IMR-90 (cell line): ENCODE data around the gene KL. TPM values are rescaled to one million over a fixed set of nuclear protein-coding genes. Genes with fewer than 3 reads are reported as not detected.

Experiments used
- ATAC-seq: fragments of 200-7000 bp; cut with Tn5 transposase; 2 replicates; pipeline ENCODE4 v1.9.1; 2020; ENCODE audit warnings: low read depth, mild to moderate bottlenecking, moderate library complexity
- BruUV-seq: library from RNA; stranded (reverse); fragments of 400-500 nt; replicated peaks from 2 replicates; lab custom pipeline; 2021; lab: Mats Ljungman, UMichigan
- CTCF ChIA-PET: fragments of 300-600 bp; formaldehyde crosslinking; extraction: SDS; loops from one replicate; lab custom pipeline; 2021; ENCODE audit warnings: antibody characterized with exemption; lab: Yijun Ruan, JAX
- POLR2A ChIA-PET: fragments of 300-600 bp; sonication (Branson Sonifier 250); formaldehyde crosslinking; loops from one replicate; lab custom pipeline; 2022; ENCODE audit warnings: antibody characterized with exemption; ENCODE audit not compliant: unreplicated experiment; lab: Charles Lee
- DNase-seq: peaks from one replicate; pipeline ENCODE4 v3.0.0; 2013
- H2AFZ ChIP-seq: replicated peaks from 2 replicates; pipeline ENCODE3; 2013; ENCODE audit warnings: low read length, mild to moderate bottlenecking; ENCODE audit not compliant: poor library complexity
- H2AK5ac ChIP-seq: 2 replicates; pipeline ENCODE4 v1.6.1; 2013; ENCODE audit warnings: low read depth, low read length, inconsistent platforms
- H2AK9ac ChIP-seq: replicated peaks from 2 replicates; pipeline ENCODE3; 2013; ENCODE audit warnings: mild to moderate bottlenecking, low read depth, low read length, moderate library complexity; ENCODE audit not compliant: poor library complexity
- H2BK120ac ChIP-seq: 2 replicates; pipeline ENCODE4 v1.6.1; 2013; ENCODE audit warnings: low read depth, low read length, inconsistent platforms
- H2BK15ac ChIP-seq: 3 replicates; pipeline ENCODE4 v1.6.1; 2013; ENCODE audit warnings: low read depth, low read length, inconsistent platforms
- H2BK20ac ChIP-seq: 2 replicates; pipeline ENCODE4 v1.6.1; 2013; ENCODE audit warnings: low read depth, mild to moderate bottlenecking, inconsistent platforms, low read length, moderate library complexity
- H2BK5ac ChIP-seq: 2 replicates; pipeline ENCODE4 v1.6.1; 2013; ENCODE audit warnings: mild to moderate bottlenecking, low read depth, low read length, inconsistent platforms; ENCODE audit not compliant: poor library complexity, severe bottlenecking
- H3K14ac ChIP-seq: replicated peaks from 2 replicates; pipeline ENCODE4 v1.6.1; 2013; ENCODE audit warnings: low read depth, low read length, inconsistent platforms
- H3K18ac ChIP-seq: 2 replicates; pipeline ENCODE4 v1.6.1; 2013; ENCODE audit warnings: low read depth, low read length, control low read depth
- H3K23ac ChIP-seq: 2 replicates; pipeline ENCODE4 v1.6.1; 2013; ENCODE audit warnings: low read depth, low read length, inconsistent platforms
- H3K27ac ChIP-seq: 2 replicates; pipeline ENCODE4 v1.5.1; 2013; ENCODE audit warnings: mild to moderate bottlenecking, control low read depth, low read length; ENCODE audit not compliant: insufficient read depth
- H3K27me3 ChIP-seq: 2 replicates; pipeline ENCODE4 v1.6.1; 2013; ENCODE audit warnings: low read length; ENCODE audit not compliant: control insufficient read depth, insufficient read depth
- H3K36me3 ChIP-seq: 2 replicates; pipeline ENCODE4 v1.6.1; 2013; ENCODE audit warnings: low read length, mixed read lengths; ENCODE audit not compliant: control insufficient read depth, insufficient read depth
- H3K4ac ChIP-seq: 2 replicates; pipeline ENCODE4 v1.6.1; 2013; ENCODE audit warnings: low read depth, low read length, inconsistent platforms
- H3K4me1 ChIP-seq: 2 replicates; pipeline ENCODE4 v1.6.1; 2013; ENCODE audit warnings: low read length, mixed read lengths; ENCODE audit not compliant: control insufficient read depth, insufficient read depth
- H3K4me2 ChIP-seq: 2 replicates; pipeline ENCODE4 v1.6.1; 2013; ENCODE audit warnings: low read depth, mild to moderate bottlenecking, control low read depth, low read length, moderate library complexity
- H3K4me3 ChIP-seq: 2 replicates; pipeline ENCODE4 v1.5.1; 2013; ENCODE audit warnings: low read depth, mild to moderate bottlenecking, control low read depth, low read length, moderate library complexity; ENCODE audit not compliant: insufficient read depth
- H3K56ac ChIP-seq: 2 replicates; pipeline ENCODE4 v1.6.1; 2013; ENCODE audit warnings: low read length, inconsistent platforms; ENCODE audit not compliant: insufficient read depth; ENCODE audit errors: extremely low read depth
- H3K79me1 ChIP-seq, 2 experiments: 2 replicates each; pipeline ENCODE4 v1.6.1; 2013; ENCODE audit warnings: low read length in 2 of 2, inconsistent platforms in 1 of 2, low read depth in 1 of 2
- H3K9ac ChIP-seq: 2 replicates; pipeline ENCODE4 v1.6.1; 2013; ENCODE audit warnings: low read depth, low read length, control low read depth
- H3K9me1 ChIP-seq: 2 replicates; pipeline ENCODE4 v1.6.1; 2013; ENCODE audit warnings: low read length, inconsistent platforms; ENCODE audit not compliant: insufficient read depth
- H3K9me3 ChIP-seq: 2 replicates; pipeline ENCODE4 v1.6.1; 2013; ENCODE audit warnings: low read length; ENCODE audit not compliant: control insufficient read depth, insufficient read depth
- H4K20me1 ChIP-seq: 2 replicates; pipeline ENCODE4 v1.6.1; 2013; ENCODE audit warnings: low read length, inconsistent platforms; ENCODE audit not compliant: insufficient read depth
- H4K5ac ChIP-seq: 2 replicates; pipeline ENCODE4 v1.6.1; 2013; ENCODE audit warnings: mild to moderate bottlenecking, low read depth, low read length, control low read depth
- H4K8ac ChIP-seq, 2 experiments: 2 replicates each; pipeline ENCODE4 v1.6.1; 2013; ENCODE audit warnings: low read depth in 2 of 2, low read length in 2 of 2, control low read depth in 1 of 2, inconsistent platforms in 1 of 2
- H4K91ac ChIP-seq: 2 replicates; pipeline ENCODE4 v1.6.1; 2013; ENCODE audit warnings: low read depth, low read length, inconsistent platforms; ENCODE audit not compliant: insufficient read depth
- CTCF ChIP-seq: conservative IDR thresholded peaks from 2 replicates; pipeline ENCODE4 v1.5.1; 2012; ENCODE audit warnings: mild to moderate bottlenecking, low read depth, low read length, improper control_type of control experiment
- USF2 ChIP-seq: fragments of 150-350 bp; IDR thresholded peaks from 2 replicates; pipeline ENCODE4 v1.6.1; 2017; ENCODE audit warnings: mild to moderate bottlenecking, antibody characterized with exemption, low read length, low read depth
- WGBS, 2 experiments: methylation state at CpG; one replicate each; pipeline versions ENCODE4 v1.1.5 to v1.1.7; 2013; ENCODE audit warnings: missing lambda C conversion rate in 2 of 2; ENCODE audit not compliant: insufficient read length in 1 of 2; ENCODE audit errors: extremely low coverage in 2 of 2; 5-methylcytosine and 5-hydroxymethylcytosine counted together
- dilution Hi-C: fragments of 300-500 bp; cut with HindIII; formaldehyde crosslinking; loops from one replicate; pipeline ENCODE4 v1.14.3; 2018; ENCODE audit warnings: low sequenced_read_pairs; ENCODE audit not compliant: unreplicated experiment
- in situ Hi-C: fragments of 300-500 bp; cut with MboI; formaldehyde crosslinking; loops from 3 replicates; pipeline ENCODE4 v1.14.3; 2019; ENCODE audit warnings: low sequenced_read_pairs, inconsistent platforms, mixed read lengths
- intact Hi-C: fragments of 100-400 bp; cut with micrococcal nuclease; formaldehyde crosslinking; loops from 2 replicates; pipeline ENCODE4 v1.10.0; 2022
- polyA plus RNA-seq, 3 experiments: library from polyadenylated mRNA; depleted of rRNA; stranded (reverse); fragments of >200 nt; gene quantifications; 2 replicates each; pipeline ENCODE4 v1.2.3, GENCODE V29; 2012; ENCODE audit warnings: low replicate concordance in 1 of 3
- total RNA-seq: library from RNA; depleted of rRNA; stranded (reverse); fragments of >200 nt; gene quantifications from 2 replicates; pipeline ENCODE4 v1.2.3, GENCODE V29; 2012

KL gene
- total and polyA plus RNA-seq, 2 of the 4 experiments (the other 2 are of a cell fraction) = not detected

GRCh38 chr13:33017323-33017929 is 1.2 kb downstream of the KL start:
- BruUV-seq = no TSS peak
- Histone ChIP-seq H3K23ac (no peak overlapping the region), H2AK5ac (no peak overlapping the region), H2BK120ac (no peak overlapping the region), H4K91ac (no peak overlapping the region), H3K9me1 (no peaks in the 10 kb centered on the region), H3K14ac (no peak overlapping the region), H3K4me3 (no peak overlapping the region), H3K4me1 (no peaks in the 10 kb centered on the region; the same call in 1 of the 2 replicates), H3K56ac (no peak overlapping the region), H3K4ac (no peak overlapping the region), H3K9ac (no peak overlapping the region), H2BK15ac (no peak overlapping the region), H2BK5ac (no peak overlapping the region), H2BK20ac (no peak overlapping the region), H3K9me3 (peaks cover 1% of the 10 kb centered on the region; the same call in 1 of the 2 replicates), H3K27me3 (peaks cover 62% of the 10 kb centered on the region), H3K27ac (no peak overlapping the region), H3K4me2 (no peak overlapping the region), H3K79me1 (no peaks in the 10 kb centered on the region), H3K18ac (no peak overlapping the region), H4K8ac (no peak overlapping the region), H4K5ac (no peak overlapping the region), H2AK9ac (no peak overlapping the region), H2AFZ (peak overlapping the region; percentile 8), H3K36me3 (no peaks in the 10 kb centered on the region), H4K20me1 (no peaks in the 10 kb centered on the region)
- DNase-seq = peak; percentile 6
- 27% methylated on average over 2 of the region's 15 CpGs; no CpG with 5 or more reads in 1 of the 2 experiments for WGBS, 2 experiments
- intact Hi-C loops (no loop called here), in situ Hi-C loops (no loop called here), dilution Hi-C loops (no loop called here)
- ChIA-PET CTCF (no interaction called here), POLR2A (no interaction called here)
- TF ChIP-seq USF2 = no peak
- peak; percentile 19; the same call in 1 of the 2 replicates for TF ChIP-seq CTCF
- no peak; the same call in 1 of the 2 replicates for ATAC-seq
